ENCODE results near the gene VAMP4. TPM values are rescaled to one million over a fixed set of nuclear protein-coding genes. Genes with fewer than 3 reads are reported as not detected.
"Not testable (repeated sequence)": the region's sequence is repeated elsewhere in the genome, so short reads cannot be mapped to it uniquely, and the experiment has no call there.

VAMP4 gene
- total and polyA plus RNA-seq, 11 donors = 3.8 to 11.3 (median 7.1) TPM

DNA sequence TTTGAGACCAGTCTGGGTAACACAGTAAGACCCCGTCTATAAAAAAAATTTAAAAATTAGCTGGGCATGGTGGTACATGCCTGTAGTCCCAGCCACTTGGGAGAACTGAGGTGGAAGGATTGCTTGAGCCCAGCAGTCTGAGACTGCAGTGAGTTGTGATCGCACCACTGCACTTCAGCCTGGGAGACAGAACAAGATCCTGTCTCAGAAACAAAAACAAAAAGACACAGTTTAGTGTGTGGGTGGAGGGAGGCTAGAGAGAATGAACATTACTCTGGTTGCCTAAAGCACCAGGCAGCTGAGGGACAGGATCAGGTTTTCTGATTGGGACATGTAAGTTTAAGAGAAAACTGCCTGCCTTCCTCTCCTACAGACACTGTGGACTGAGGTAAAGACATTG is 42.3 kb downstream of the VAMP4 start:
- ATAC-seq (no peak), DNase-seq (no peak)
- no peaks in the 10 kb centered on the region for H3K4me1 ChIP-seq
- H3K9me3 ChIP-seq = peaks cover 0 to 4% (median 0%) of the 10 kb centered on the region in 12 donors
- TF ChIP-seq CTCF (IDR thresholded peaks at IDR 0.05) = no peak
- TF ChIP-seq POLR2A (IDR thresholded peaks at IDR 0.05) = no peak
- H3K36me3 ChIP-seq = peaks cover 0 to 48% (median 38%) of the 10 kb centered on the region in 9 donors
- no peak overlapping the region for H3K4me3 ChIP-seq
- no peak overlapping the region for H3K27ac ChIP-seq
- intact Hi-C loops (cut with DNase I) = no loop called here
- no peaks in the 10 kb centered on the region for H3K27me3 ChIP-seq
- 87 to 96% (median 91%) methylated on average over 2 of the region's 2 CpGs for WGBS, 4 donors

DNA sequence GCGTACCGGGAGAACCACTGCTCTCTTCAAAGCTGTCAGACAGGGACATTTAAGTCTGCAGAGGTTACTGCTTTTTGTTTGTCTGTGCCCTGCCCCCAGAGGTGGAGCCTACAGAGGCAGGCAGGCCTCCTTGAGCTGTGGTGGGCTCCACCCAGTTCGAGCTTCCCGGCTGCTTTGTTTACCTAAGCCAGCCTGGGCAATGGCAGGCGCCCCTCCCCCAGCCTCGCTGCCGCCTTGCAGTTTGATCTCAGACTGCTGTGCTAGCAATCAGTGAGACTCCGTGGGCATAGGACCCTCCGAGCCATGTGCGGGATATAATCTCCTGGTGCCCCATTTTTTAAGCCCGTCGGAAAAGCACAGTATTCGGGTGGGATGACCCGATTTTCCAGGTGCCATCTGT is 46.1 kb downstream of the VAMP4 start:
- H3K36me3 ChIP-seq = peaks cover 0 to 16% (median 5%) of the 10 kb centered on the region in 9 donors
- DNase-seq; H3K4me1 ChIP-seq; intact Hi-C loops (cut with DNase I); H3K4me3 ChIP-seq; H3K27me3 ChIP-seq; H3K27ac ChIP-seq; ATAC-seq; H3K9me3 ChIP-seq: not testable (repeated sequence)
- WGBS, 4 donors = 92 to 99% (median 95%) methylated on average over 12 to 14 of the region's 14 CpGs

DNA sequence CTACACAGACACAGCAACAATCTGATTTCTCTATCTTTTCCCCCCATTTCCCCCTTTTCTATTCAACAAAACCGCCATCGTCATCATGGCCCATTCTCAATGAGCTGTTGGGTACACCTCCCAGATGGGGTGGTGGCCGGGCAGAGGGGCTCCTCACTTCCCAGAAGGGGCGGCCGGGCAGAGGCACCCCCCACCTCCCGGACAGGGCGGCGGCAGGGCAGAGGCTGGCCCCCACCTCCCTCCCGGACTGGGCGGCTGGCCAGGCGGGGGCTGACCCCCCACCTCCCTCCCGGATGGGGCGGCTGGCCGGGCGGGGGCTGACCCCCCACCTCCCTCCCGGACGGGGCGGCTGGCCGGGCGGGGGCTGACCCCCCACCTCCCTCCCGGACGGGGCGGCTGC is 48.3 kb downstream of the VAMP4 start:
- H3K36me3 ChIP-seq; ATAC-seq; H3K9me3 ChIP-seq; H3K27me3 ChIP-seq; H3K4me3 ChIP-seq; DNase-seq; H3K4me1 ChIP-seq; intact Hi-C loops (cut with DNase I); H3K27ac ChIP-seq: not testable (repeated sequence)
- 96 to 99% (median 97%) methylated on average over 11 to 19 of the region's 23 CpGs for WGBS, 4 donors

GRCh38 chr1:171683870-171684269 is 58.0 kb downstream of the VAMP4 start:
- intact Hi-C loops (cut with DNase I) = loop anchor here in 1 of 10 donors (5.0 kb wide), 1 partner anchor 33 kb away; no protein-coding TSS in a partner anchor
- no peak for TF ChIP-seq CTCF (IDR thresholded peaks at IDR 0.05)
- no peak for TF ChIP-seq POLR2A (IDR thresholded peaks at IDR 0.05)
- no peak for DNase-seq
- Histone ChIP-seq H3K27ac (no peak overlapping the region), H3K4me1 (no peaks in the 10 kb centered on the region), H3K4me3 (no peak overlapping the region), H3K36me3 (no peaks in the 10 kb centered on the region), H3K27me3 (no peaks in the 10 kb centered on the region), H3K9me3 (no peaks in the 10 kb centered on the region)
- WGBS, 4 donors = 61 to 84% (median 68%) methylated on average over 8 of the region's 8 CpGs
- ATAC-seq = no peak

DNA sequence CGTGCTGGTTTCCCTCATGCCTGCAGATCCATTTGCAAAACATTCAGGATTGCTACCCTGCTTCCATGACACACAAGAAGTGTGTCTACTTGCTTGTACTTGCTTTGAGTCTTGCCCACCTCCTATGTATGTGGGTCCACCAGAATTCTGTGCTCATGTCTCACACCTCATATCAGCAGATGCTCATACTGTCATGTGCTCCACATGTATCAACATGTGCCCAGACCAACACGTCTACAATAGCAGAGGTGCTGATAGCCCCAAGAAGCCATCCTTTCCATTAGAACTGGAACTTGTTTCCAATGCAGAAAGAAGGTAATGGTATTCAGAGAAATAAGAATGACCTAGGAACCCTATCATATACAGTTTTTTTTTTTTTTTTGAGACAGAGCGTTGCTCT is 61.5 kb downstream of the VAMP4 start:
- Histone ChIP-seq H3K27ac (no peak overlapping the region), H3K36me3 (no peaks in the 10 kb centered on the region), H3K4me3 (no peak overlapping the region), H3K4me1 (peaks cover 0 to under 1% (median 0%) of the 10 kb centered on the region in 12 donors), H3K9me3 (no peaks in the 10 kb centered on the region), H3K27me3 (no peaks in the 10 kb centered on the region)
- intact Hi-C loops (cut with DNase I) = loop anchor here in 1 of 10 donors (5.0 kb wide), 1 partner anchor 37 kb away; no protein-coding TSS in a partner anchor
- TF ChIP-seq CTCF (IDR thresholded peaks at IDR 0.05) (no peak), POLR2A (IDR thresholded peaks at IDR 0.05) (no peak)
- 94 to 100% (median 95%) methylated on average over 3 of the region's 3 CpGs for WGBS, 4 donors
- ATAC-seq (no peak), DNase-seq (no peak)

Data from heart left ventricle (tissue), 16 donors.